ENCODE results near the gene ZFR.
"Not testable (repeated sequence)": the region's sequence is repeated elsewhere in the genome, so short reads cannot be mapped to it uniquely, and the experiment has no call there.

DNA sequence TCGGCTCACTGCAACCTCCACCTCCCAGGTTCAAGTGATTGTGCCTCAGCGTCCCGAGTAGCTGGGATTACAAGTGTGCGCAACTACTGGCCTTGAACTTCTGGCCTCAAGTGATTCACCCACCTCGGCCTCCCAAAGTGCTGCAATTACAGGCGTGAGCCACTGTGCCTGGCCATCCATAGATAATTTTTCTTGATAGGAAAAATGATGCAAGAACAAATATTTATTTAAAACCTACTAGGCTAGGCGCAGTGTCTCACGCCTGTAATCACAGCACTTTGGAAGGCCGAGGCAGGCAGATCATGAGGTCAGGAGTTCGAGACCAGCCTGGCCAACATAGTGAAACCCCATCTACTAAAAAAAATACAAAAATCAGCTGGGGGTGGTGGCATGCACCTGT is 45.8 kb downstream of the ZFR start:
- TF ChIP-seq, protein P1, sequence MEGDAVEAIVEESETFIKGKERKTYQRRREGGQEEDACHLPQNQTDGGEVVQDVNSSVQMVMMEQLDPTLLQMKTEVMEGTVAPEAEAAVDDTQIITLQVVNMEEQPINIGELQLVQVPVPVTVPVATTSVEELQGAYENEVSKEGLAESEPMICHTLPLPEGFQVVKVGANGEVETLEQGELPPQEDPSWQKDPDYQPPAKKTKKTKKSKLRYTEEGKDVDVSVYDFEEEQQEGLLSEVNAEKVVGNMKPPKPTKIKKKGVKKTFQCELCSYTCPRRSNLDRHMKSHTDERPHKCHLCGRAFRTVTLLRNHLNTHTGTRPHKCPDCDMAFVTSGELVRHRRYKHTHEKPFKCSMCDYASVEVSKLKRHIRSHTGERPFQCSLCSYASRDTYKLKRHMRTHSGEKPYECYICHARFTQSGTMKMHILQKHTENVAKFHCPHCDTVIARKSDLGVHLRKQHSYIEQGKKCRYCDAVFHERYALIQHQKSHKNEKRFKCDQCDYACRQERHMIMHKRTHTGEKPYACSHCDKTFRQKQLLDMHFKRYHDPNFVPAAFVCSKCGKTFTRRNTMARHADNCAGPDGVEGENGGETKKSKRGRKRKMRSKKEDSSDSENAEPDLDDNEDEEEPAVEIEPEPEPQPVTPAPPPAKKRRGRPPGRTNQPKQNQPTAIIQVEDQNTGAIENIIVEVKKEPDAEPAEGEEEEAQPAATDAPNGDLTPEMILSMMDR (conservative IDR thresholded peaks at IDR 0.05; ENCODE audit: low read depth, low read length) = not testable (repeated sequence)
- not testable (repeated sequence) for TF ChIP-seq EZH2 (IDR thresholded peaks at IDR 0.05; ENCODE audit: low read length, unreplicated experiment); EZH2phosphoT487 (IDR thresholded peaks at IDR 0.05; ENCODE audit: borderline replicate concordance, low read length)
